ENCODE data around the gene SLC38A9.

SLC38A9 gene

DNA sequence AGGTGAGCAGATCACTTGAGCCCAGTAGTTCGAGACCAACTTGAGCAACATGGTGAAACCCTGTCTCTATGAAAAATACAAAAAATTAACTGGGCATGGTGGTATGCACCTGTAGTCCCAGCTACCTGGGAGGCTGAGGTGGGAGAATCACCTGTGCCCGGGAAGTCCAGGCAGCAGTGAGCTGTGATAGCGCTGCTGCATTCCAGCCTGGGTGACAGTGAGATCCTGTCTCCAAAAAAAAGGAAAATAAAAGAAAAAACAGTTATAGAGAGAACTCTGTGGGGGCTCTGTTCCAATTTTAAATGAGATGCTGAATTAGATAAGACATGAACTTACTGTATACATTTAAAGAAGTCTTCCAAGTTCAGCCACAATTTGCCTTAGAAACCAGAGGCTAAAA lies 44.2 kb downstream of the SLC38A9 start:
- TF ChIP-seq, protein P1, sequence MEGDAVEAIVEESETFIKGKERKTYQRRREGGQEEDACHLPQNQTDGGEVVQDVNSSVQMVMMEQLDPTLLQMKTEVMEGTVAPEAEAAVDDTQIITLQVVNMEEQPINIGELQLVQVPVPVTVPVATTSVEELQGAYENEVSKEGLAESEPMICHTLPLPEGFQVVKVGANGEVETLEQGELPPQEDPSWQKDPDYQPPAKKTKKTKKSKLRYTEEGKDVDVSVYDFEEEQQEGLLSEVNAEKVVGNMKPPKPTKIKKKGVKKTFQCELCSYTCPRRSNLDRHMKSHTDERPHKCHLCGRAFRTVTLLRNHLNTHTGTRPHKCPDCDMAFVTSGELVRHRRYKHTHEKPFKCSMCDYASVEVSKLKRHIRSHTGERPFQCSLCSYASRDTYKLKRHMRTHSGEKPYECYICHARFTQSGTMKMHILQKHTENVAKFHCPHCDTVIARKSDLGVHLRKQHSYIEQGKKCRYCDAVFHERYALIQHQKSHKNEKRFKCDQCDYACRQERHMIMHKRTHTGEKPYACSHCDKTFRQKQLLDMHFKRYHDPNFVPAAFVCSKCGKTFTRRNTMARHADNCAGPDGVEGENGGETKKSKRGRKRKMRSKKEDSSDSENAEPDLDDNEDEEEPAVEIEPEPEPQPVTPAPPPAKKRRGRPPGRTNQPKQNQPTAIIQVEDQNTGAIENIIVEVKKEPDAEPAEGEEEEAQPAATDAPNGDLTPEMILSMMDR (IDR thresholded peaks at IDR 0.05; ENCODE audit: borderline replicate concordance, insufficient read depth, low read depth, low read length) = no peak
- no peak overlapping the region for H3K4me3 ChIP-seq (ENCODE audit: low read depth, low read length)

- TF ChIP-seq, protein P1 (IDR thresholded peaks at IDR 0.05; ENCODE audit: borderline replicate concordance, insufficient read depth, low read depth, low read length) = no peak
- no peak overlapping the region for H3K4me3 ChIP-seq (ENCODE audit: low read depth, low read length)
Observed at GRCh38 chr5:55665065-55665464, 47.1 kb downstream of the SLC38A9 start.

DNA sequence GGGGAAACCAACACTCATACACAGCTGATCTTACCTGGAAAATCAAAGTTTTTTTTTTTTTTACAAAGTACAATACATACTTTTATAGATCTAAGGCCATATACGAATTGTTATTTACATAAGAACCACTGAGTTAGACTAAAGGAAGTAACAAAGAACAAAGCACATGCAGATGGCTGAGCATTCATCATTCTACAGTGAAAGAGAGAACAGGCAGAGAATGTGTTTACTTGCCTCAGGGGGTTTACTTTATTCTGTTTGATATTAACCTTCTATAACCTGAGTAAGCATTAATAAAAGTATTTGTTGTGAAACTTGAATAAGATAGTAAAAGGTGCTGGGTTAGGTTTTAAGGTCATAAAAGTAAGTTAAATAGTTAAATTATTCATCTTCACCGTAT lies 54.7 kb downstream of the SLC38A9 start:
- TF ChIP-seq, protein P1 (IDR thresholded peaks at IDR 0.05; ENCODE audit: borderline replicate concordance, insufficient read depth, low read depth, low read length) = no peak
- no peak overlapping the region for H3K4me3 ChIP-seq (ENCODE audit: low read depth, low read length)

DNA sequence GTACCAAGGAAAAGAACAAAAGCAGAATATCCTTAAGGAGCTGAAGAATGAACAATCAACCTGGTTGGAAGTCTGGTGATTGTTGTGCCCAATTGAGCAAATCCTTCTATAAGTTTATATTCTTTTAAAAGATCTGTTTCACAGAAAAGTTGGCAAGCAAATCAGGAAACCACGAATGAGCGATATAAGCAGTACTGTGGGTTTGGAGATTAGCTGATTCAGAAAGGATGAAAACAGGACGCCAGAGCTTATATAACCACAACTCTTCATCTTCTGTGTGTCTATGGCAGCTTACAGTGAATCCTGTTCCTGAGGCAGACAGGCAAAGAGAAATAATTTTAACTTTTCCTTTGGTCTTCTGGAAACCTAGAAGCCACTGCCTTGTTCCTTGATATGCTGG lies 61.7 kb downstream of the SLC38A9 start:
- TF ChIP-seq, protein P1 (IDR thresholded peaks at IDR 0.05; ENCODE audit: borderline replicate concordance, insufficient read depth, low read depth, low read length) = no peak
- no peak overlapping the region for H3K4me3 ChIP-seq (ENCODE audit: low read depth, low read length)

DNA sequence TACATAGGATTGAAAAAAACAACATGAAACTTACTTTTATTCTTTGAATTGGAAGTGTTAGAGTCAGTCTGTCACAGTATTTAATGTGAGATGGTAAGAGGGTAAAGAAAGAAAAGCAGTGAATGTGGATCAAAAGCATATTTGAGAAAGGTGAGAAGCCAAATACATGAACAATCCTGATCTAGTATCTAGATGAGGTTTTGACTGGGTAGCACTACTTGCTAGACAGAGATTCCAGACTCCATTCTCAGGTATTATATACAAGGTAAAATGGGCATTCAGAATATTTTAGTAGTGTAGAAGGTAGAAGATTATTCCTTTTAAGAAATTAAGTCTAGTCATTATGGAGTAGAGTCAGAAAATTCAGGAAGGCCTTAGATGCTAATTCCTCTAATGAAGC lies 62.2 kb downstream of the SLC38A9 start:
- H3K4me3 ChIP-seq (ENCODE audit: low read depth, low read length) = no peak overlapping the region
- TF ChIP-seq, protein P1 (IDR thresholded peaks at IDR 0.05; ENCODE audit: borderline replicate concordance, insufficient read depth, low read depth, low read length) = no peak

DNA sequence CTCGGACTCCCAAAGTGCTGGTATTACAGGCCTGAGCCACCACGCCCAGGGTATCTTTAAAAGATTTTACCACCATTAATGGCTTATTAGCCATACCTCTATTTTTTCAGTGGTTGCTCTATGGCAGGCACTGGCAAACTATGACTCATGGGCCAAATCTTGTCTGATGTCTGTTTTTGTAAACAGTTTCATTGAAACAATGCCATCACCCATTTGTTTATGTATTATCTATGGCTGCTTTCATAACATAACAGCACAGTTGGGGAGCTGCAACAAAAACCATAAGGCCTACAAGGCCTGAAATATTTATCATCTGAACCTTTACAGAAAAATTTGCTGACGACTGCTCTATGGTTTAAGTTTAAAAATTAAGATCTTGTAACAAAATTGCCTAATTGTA lies 66.8 kb downstream of the SLC38A9 start:
- TF ChIP-seq, protein P1 (IDR thresholded peaks at IDR 0.05; ENCODE audit: borderline replicate concordance, insufficient read depth, low read depth, low read length) = no peak
- H3K4me3 ChIP-seq (ENCODE audit: low read depth, low read length) = no peak overlapping the region

DNA sequence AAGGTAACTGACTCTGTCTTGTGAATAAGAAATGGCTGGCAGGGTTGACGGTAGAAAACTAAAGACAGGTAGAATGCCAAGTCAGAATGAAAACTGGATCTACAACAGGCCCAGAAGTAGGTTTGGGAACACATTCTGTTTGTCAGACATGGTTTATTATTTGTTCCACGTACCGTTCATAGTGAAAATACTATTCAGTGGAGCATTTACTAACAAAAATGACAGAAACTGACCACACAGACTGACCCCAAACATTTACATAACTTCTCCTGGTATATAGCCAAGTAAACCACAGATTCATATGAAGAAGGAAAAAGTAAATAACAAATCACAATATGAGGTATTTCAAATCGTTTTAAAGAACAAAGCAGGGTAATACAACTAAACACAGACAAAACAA lies 73.7 kb downstream of the SLC38A9 start:
- TF ChIP-seq, protein P1 (IDR thresholded peaks at IDR 0.05; ENCODE audit: borderline replicate concordance, insufficient read depth, low read depth, low read length) = no peak

More for the DNA sequence above, 73.7 kb downstream of the SLC38A9 start:
- no peak overlapping the region for H3K4me3 ChIP-seq (ENCODE audit: low read depth, low read length)

All from GM12875 (cell line).